ENCODE results near the gene MBD3L3.

The MBD3L3 gene

DNA sequence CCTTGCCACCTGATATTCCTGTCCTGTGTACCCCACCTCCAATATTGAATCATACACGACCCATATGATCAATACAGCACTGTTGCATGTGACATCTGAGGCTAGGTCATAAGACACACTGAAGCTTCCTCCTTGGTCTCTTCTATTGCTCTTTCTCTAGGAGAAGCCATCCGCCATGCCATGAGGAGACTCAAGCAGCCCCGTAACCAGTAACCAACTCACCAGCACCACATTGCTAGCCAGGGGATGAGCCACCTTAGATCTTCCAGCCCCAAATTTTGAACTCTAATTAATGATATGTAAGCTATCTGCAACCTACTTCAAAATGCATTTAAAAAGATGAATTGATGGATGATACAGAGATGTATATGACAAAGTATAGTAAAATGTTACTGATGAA, 39.6 kb upstream of the MBD3L3 start:
- peak overlapping the region; percentile 76 for H3K4me3 ChIP-seq (replicated peaks; ENCODE audit: low read depth, low read length)
- TF ChIP-seq CTCF (IDR thresholded peaks at IDR 0.05; ENCODE audit: low read length, missing control alignments): no peak
- DNase-seq (ENCODE audit: low read depth): no peak

GRCh38 chr19:7088999-7089398, 30.5 kb upstream of the MBD3L3 start:
- DNase-seq (ENCODE audit: low read depth): no peak
- H3K4me3 ChIP-seq (replicated peaks; ENCODE audit: low read depth, low read length): no peak overlapping the region
- TF ChIP-seq CTCF (IDR thresholded peaks at IDR 0.05; ENCODE audit: low read length, missing control alignments): no peak

GRCh38 chr19:7083076-7083956, 24.8 kb upstream of the MBD3L3 start:
- no peak overlapping the region for H3K4me3 ChIP-seq (replicated peaks; ENCODE audit: low read depth, low read length)
- no peak for TF ChIP-seq CTCF (IDR thresholded peaks at IDR 0.05; ENCODE audit: low read length, missing control alignments)
- peak; percentile 53 for DNase-seq (ENCODE audit: low read depth)

DNA sequence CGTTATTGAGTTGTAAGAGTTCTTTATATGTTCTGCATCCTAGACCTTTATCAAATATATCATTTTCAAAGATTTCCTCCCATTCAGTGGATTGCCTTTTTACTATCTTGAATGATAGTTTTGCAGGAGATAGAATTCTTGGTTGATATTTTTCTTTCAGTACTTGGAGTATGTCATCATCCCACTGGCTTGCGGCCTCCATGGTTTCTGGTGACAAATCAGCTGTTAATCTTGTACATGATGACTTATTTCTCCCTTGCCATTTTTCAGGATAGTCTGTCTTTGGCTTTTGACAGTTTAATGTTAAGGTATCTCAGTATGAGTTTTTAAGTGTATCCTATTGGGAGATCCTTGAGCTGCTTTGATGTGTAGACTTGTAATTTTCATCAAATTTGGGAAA, 19.5 kb upstream of the MBD3L3 start:
- H3K4me3 ChIP-seq (replicated peaks; ENCODE audit: low read depth, low read length): no peak overlapping the region
- DNase-seq (ENCODE audit: low read depth): no peak
- TF ChIP-seq CTCF (IDR thresholded peaks at IDR 0.05; ENCODE audit: low read length, missing control alignments): no peak

DNA sequence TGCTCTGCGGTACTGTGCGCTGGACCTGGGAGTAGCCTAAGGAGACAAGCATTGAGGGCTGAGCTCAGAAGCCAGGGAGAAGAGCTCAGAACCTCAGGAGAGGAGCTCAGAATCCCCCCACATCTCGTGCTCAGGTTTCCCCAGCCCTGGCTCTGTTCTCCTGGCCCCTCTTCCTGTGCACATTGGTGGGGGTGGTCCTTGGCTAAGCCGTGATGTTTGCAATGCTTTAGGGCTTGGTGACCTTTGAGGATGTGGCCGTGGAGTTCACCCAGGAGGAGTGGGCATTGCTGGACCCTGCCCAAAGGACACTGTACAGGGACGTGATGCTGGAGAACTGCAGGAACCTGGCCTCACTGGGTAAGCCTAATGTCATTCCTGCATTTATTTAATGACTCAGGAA, 17.7 kb upstream of the MBD3L3 start:
- no peak overlapping the region for H3K4me3 ChIP-seq (replicated peaks; ENCODE audit: low read depth, low read length)
- no peak for TF ChIP-seq CTCF (IDR thresholded peaks at IDR 0.05; ENCODE audit: low read length, missing control alignments)
- no peak for DNase-seq (ENCODE audit: low read depth)

DNA sequence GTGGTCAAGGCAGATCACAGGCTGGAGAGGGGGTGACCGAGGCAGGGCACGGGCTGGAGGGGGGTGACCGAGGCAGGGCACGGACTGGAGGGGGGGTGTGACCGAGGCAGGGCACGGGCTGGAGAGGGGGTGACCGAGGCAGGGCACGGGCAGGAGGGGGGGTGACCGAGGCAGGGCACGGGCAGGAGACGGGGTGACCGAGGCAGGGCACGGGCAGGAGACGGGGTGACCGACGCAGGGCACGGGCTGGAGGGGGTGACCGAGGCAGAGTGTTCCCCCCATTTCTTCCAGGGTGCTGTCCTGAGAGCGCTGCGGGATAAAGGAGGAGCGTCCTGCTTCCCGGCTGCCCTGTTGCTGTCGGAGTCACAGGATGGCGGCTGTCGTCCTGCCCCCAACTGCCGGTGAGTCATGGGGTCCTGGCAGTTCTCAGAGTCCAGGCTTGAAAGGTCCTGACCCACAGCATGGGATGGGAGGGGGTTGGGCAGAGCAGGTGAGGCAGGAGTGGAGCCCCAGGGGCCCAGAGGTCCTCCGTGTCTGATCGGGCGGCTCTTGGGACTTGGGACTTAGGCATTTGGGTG, 16.3 kb upstream of the MBD3L3 start:
- H3K4me3 ChIP-seq (replicated peaks; ENCODE audit: low read depth, low read length): no peak overlapping the region
- no peak for DNase-seq (ENCODE audit: low read depth)
- no peak for TF ChIP-seq CTCF (IDR thresholded peaks at IDR 0.05; ENCODE audit: low read length, missing control alignments)

Measured in fibroblast of pulmonary artery (primary cell).